Gastrocnemius medialis (tissue), 4 donors: ENCODE measurements around the gene MRPL28.

Source experiments
- CTCF ChIP-seq, 5 experiments: fragments of 450-650 bp in 3 of 5; fragments of 200-600 bp in 2 of 5; sonication (generic) in 2 of 5; IDR thresholded peaks in 4 of 5; conservative IDR thresholded peaks in 1 of 5; 1 replicate in 4 of 5; 2 replicates in 1 of 5; pipeline ENCODE4 v1.5.1; 2016 to 2019; ENCODE audit warnings: antibody characterized with exemption in 5 of 5, mild to moderate bottlenecking in 3 of 5, moderate library complexity in 3 of 5
- POLR2A ChIP-seq, 2 donors: fragments of 450-650 bp; IDR thresholded peaks; one replicate each; pipeline ENCODE4 v1.6.1; 2017; ENCODE audit warnings: antibody characterized with exemption in 2 of 2, mild to moderate bottlenecking in 2 of 2, moderate library complexity in 2 of 2

GRCh38 chr16:372302-372983 is 2.1 kb upstream of the MRPL28 start:
- TF ChIP-seq CTCF (IDR thresholded peaks at IDR 0.05 in 4 of 5, conservative IDR thresholded peaks at IDR 0.05 in 1 of 5) (no peak), POLR2A (IDR thresholded peaks at IDR 0.05) (no peak)
